Body of pancreas (tissue), 4 donors: Measurements from ENCODE around the gene ANO2.

Experiments used
- CTCF ChIP-seq, 7 experiments: fragments of 450-650 bp in 4 of 7; fragments of 200-600 bp in 3 of 7; sonication (generic) in 3 of 7; IDR thresholded peaks; one replicate each; pipeline ENCODE4 v1.5.1; 2016 to 2019; ENCODE audit warnings: antibody characterized with exemption in 7 of 7
- POLR2A ChIP-seq, 3 donors: fragments of 450-650 bp; IDR thresholded peaks; one replicate each; pipeline ENCODE4 v1.6.1; 2016; ENCODE audit warnings: antibody characterized with exemption in 3 of 3, mild to moderate bottlenecking in 2 of 3

GRCh38 chr12:5624486-5625272 is 320.4 kb downstream of the ANO2 start:
- no peak for TF ChIP-seq CTCF (IDR thresholded peaks at IDR 0.05)
- TF ChIP-seq POLR2A (IDR thresholded peaks at IDR 0.05): no peak
